HepG2 (cell line): ENCODE results near the gene SLC35G2. TPM values are rescaled to one million over a fixed set of nuclear protein-coding genes. Genes with fewer than 3 reads are reported as not detected.

Experiments used
- ATAC-seq: fragments of 200-7000 bp; cut with Tn5 transposase; 3 replicates; pipeline ENCODE4 v1.9.1; 2020; ENCODE audit warnings: mild to moderate bottlenecking, moderate library complexity
- BruUV-seq: library from RNA; stranded (reverse); fragments of 400-500 nt; replicated peaks from 2 replicates; lab custom pipeline; 2021; lab: Mats Ljungman, UMichigan
- CTCF ChIA-PET: fragments of 300-600 bp; formaldehyde crosslinking; extraction: SDS; loops from one replicate; lab custom pipeline; 2021; ENCODE audit warnings: low total read pairs, inconsistent platforms, low intra/inter-chr PET ratio; lab: Yijun Ruan, JAX
- POLR2A ChIA-PET: fragments of 350-600 bp; sonication (Branson Sonifier 250); formaldehyde crosslinking; loops from one replicate; lab custom pipeline; 2020; ENCODE audit warnings: antibody characterized with exemption, inconsistent platforms; lab: Yijun Ruan, JAX
- DNase-seq: peaks from one replicate; pipeline ENCODE4 v3.0.0-alpha.2; 2015; ENCODE audit warnings: low spot score
- FAIRE-seq: peaks from 3 replicates; lab custom pipeline; 2011; peaks lifted over from hg19 to GRCh38; lab: Jason Lieb, UNC
- H2AFZ ChIP-seq: one replicate; pipeline ENCODE4 v1.6.1; 2011; ENCODE audit warnings: low read length, inconsistent platforms
- H3K27ac ChIP-seq: fragments of 300-600 bp; 3 replicates; pipeline ENCODE4 v1.8.0; 2011; ENCODE audit warnings: mixed run types, mild to moderate bottlenecking, mixed read lengths, low read length, inconsistent platforms; ENCODE audit not compliant: insufficient read depth; ENCODE audit errors: extremely low read length
- H3K27me3 ChIP-seq, 2 experiments: fragments of 200-600 bp in 1 of 2; 2 replicates in 1 of 2; 3 replicates in 1 of 2; pipeline versions ENCODE4 v1.6.0 to v1.8.0; 2011; ENCODE audit warnings: low read length in 2 of 2, mild to moderate bottlenecking in 2 of 2, moderate library complexity in 2 of 2, inconsistent platforms in 1 of 2; ENCODE audit not compliant: insufficient read depth in 2 of 2, control insufficient read depth in 1 of 2
- H3K36me3 ChIP-seq, 2 experiments: fragments of 200-600 bp in 1 of 2; replicated peaks in 1 of 2; 2 replicates in 1 of 2; 3 replicates in 1 of 2; pipeline versions ENCODE4 v1.5.1 to v1.8.0; 2011; ENCODE audit warnings: low read length in 2 of 2, inconsistent platforms in 1 of 2; ENCODE audit not compliant: insufficient read depth in 2 of 2, control insufficient read depth in 1 of 2
- H3K4me1 ChIP-seq: 2 replicates; pipeline ENCODE4 v1.5.1; 2012; ENCODE audit warnings: low read length, inconsistent platforms; ENCODE audit not compliant: insufficient read depth
- H3K4me2 ChIP-seq: 2 replicates; pipeline ENCODE4 v1.6.0; 2011; ENCODE audit warnings: low read depth, low read length, inconsistent platforms
- H3K4me3 ChIP-seq, 3 experiments: fragments of 200-600 bp in 1 of 3; sonication (generic), shearing (Covaris generic) in 1 of 3; replicated peaks in 1 of 3; 2 replicates each; pipeline ENCODE4 v1.5.1; 2011 to 2016; ENCODE audit warnings: low read length in 3 of 3, inconsistent platforms in 2 of 3, low read depth in 2 of 3, mild to moderate bottlenecking in 2 of 3, control low read depth in 1 of 3, mixed read lengths in 1 of 3; ENCODE audit not compliant: insufficient read depth in 1 of 3
- H3K79me2 ChIP-seq: one replicate; pipeline ENCODE4 v1.6.1; 2011; ENCODE audit warnings: low read length, inconsistent platforms; ENCODE audit not compliant: insufficient read depth
- H3K9ac ChIP-seq: 2 replicates; pipeline ENCODE4 v1.6.0; 2011; ENCODE audit warnings: mild to moderate bottlenecking, low read depth, low read length, inconsistent platforms; ENCODE audit not compliant: insufficient read depth
- H3K9me3 ChIP-seq: 2 replicates; pipeline ENCODE4 v1.5.1; 2012; ENCODE audit warnings: mild to moderate bottlenecking, low read length
- H4K20me1 ChIP-seq: 2 replicates; pipeline ENCODE4 v1.6.0; 2011; ENCODE audit warnings: inconsistent platforms, mild to moderate bottlenecking, low read length, moderate library complexity; ENCODE audit not compliant: insufficient read depth
- ISX ChIP-seq: sonication (generic); formaldehyde crosslinking; conservative IDR thresholded peaks from 2 replicates; pipeline ENCODE4 v1.5.0; 2020; ENCODE audit warnings: missing genetic modification reagents
- KDM3A ChIP-seq: IDR thresholded peaks from 2 replicates; pipeline ENCODE4 v1.6.1; 2018; ENCODE audit warnings: low read depth, missing compliant biosample characterization
- PITX1 ChIP-seq: sonication (generic); formaldehyde crosslinking; IDR thresholded peaks from 2 replicates; pipeline ENCODE4 v1.5.1; 2020; ENCODE audit warnings: mild to moderate bottlenecking, missing genetic modification reagents
- RFXANK ChIP-seq: IDR thresholded peaks from 2 replicates; pipeline ENCODE4 v1.6.1; 2016
- SRSF9 ChIP-seq: fragments of 200-400 bp; formaldehyde crosslinking; IDR thresholded peaks from 2 replicates; pipeline ENCODE4 v1.6.1; 2018; ENCODE audit warnings: borderline replicate concordance, mild to moderate bottlenecking, low read depth, low read length; ENCODE audit not compliant: insufficient read depth, poor library complexity, severe bottlenecking
- ZFP36L1 ChIP-seq: sonication (generic); formaldehyde crosslinking; IDR thresholded peaks from 2 replicates; pipeline ENCODE4 v1.8.0; 2022; ENCODE audit warnings: mild to moderate bottlenecking, missing genetic modification reagents, moderate library complexity
- ZFP36L2 ChIP-seq: sonication (generic); formaldehyde crosslinking; IDR thresholded peaks from 2 replicates; pipeline ENCODE4 v1.4.0; 2020; ENCODE audit warnings: missing genetic modification reagents
- ZNF235 ChIP-seq: sonication (generic); formaldehyde crosslinking; IDR thresholded peaks from 2 replicates; pipeline ENCODE4 v1.8.1; 2023; ENCODE audit warnings: mild to moderate bottlenecking, missing genetic modification reagents, borderline replicate concordance
- ZNF317 ChIP-seq: sonication (generic); formaldehyde crosslinking; IDR thresholded peaks from 2 replicates; pipeline ENCODE4 v1.5.0; 2020; ENCODE audit warnings: mild to moderate bottlenecking, missing genetic modification reagents
- ZNF781 ChIP-seq: sonication (generic); formaldehyde crosslinking; IDR thresholded peaks from 2 replicates; pipeline ENCODE4 v1.5.1; 2020; ENCODE audit warnings: borderline replicate concordance, mild to moderate bottlenecking, missing genetic modification reagents; ENCODE audit errors: not compliant biosample characterization
- WGBS: methylation state at CpG from one replicate; pipeline ENCODE4 v1.1.6; 2017; ENCODE audit warnings: low lambda C conversion rate; 5-methylcytosine and 5-hydroxymethylcytosine counted together
- in situ Hi-C: cut with HindIII; loops from 2 replicates; pipeline ENCODE4 v1.10.0; 2017; ENCODE audit warnings: low pct_unique_long_range_greater_than_20kb; ENCODE audit not compliant: extremely low pct_ligation_motif_present
- intact Hi-C: fragments of 100-400 bp; cut with micrococcal nuclease; formaldehyde crosslinking; loops from one replicate; pipeline ENCODE4 v1.10.0; 2022; ENCODE audit not compliant: unreplicated experiment
- polyA plus RNA-seq, 8 experiments: library from polyadenylated mRNA; depleted of rRNA in 3 of 8; stranded (reverse) in 7 of 8; unstranded in 1 of 8; fragments of >200 nt; fragmentation: Illumina TruSeq in 4 of 8; extraction: Trizol in 4 of 8; gene quantifications; 2 replicates each; pipeline versions ENCODE4 v1.2.1 to v1.2.3, GENCODE V29; 2011 to 2016; ENCODE audit warnings: low read depth in 4 of 8, missing spikeins in 1 of 8, mixed read lengths in 1 of 8; ENCODE audit not compliant: insufficient read depth in 1 of 8
- total RNA-seq, 5 experiments: library from RNA; depleted of rRNA; stranded (reverse); fragments of >200 nt; fragmentation: Illumina TruSeq; extraction: Trizol; gene quantifications; 2 replicates each; pipeline ENCODE4 v1.2.3, GENCODE V29; 2016; ENCODE audit warnings: low read depth in 1 of 5
- TF ChIP-seq, protein P1 (sequence below): sonication (generic); formaldehyde crosslinking; IDR thresholded peaks from 2 replicates; pipeline ENCODE4 v1.4.0; 2020; ENCODE audit warnings: missing genetic modification reagents
- TF ChIP-seq, protein P2 (sequence below): sonication (generic); IDR thresholded peaks from 2 replicates; pipeline ENCODE4 v1.6.1; 2016; ENCODE audit warnings: low read depth, borderline replicate concordance
- TF ChIP-seq, protein P3 (sequence below): sonication (generic); formaldehyde crosslinking; IDR thresholded peaks from 2 replicates; pipeline ENCODE4 v1.4.0; 2020; ENCODE audit warnings: missing genetic modification reagents, borderline replicate concordance
- TF ChIP-seq, protein P4 (sequence below): sonication (generic); formaldehyde crosslinking; IDR thresholded peaks from 2 replicates; pipeline ENCODE4 v1.8.0; 2022; ENCODE audit warnings: mild to moderate bottlenecking, missing genetic modification reagents; ENCODE audit not compliant: insufficient replicate concordance
- TF ChIP-seq, protein P5 (sequence below): sonication (generic); formaldehyde crosslinking; IDR thresholded peaks from 2 replicates; pipeline ENCODE4 v1.5.0; 2020; ENCODE audit warnings: mild to moderate bottlenecking, missing genetic modification reagents
- TF ChIP-seq, protein P6 (sequence below): IDR thresholded peaks from 2 replicates; pipeline ENCODE4 v1.6.1; 2018; ENCODE audit warnings: missing genetic modification reagents

Gene SLC35G2
- total and polyA plus RNA-seq, 2 of the 13 experiments (the other 11 are each of a cell fraction or from before 2014, with no cell fraction given), result 7.6 to 10.3 TPM

DNA sequence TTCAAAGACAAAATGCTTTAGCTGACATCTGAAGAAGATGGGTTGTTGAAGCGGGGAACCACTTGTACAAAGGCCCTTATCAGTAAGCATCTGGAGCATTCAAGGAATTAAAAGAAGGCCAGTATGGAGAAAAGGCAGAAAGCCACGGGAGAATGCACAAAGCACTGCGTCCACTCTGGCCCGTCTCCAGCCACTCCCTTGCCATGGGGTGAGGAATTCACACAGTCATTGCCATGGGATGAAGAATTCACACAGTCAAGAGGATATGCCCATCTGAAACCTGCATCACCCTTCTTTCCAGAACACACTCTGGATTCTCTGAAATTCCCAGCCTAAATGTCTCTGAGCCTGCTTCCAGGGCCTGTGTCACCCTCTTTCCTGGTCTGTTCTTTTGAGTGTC lies 40.1 kb upstream of the SLC35G2 start:
- Histone ChIP-seq H3K27ac (no peak overlapping the region), H3K4me3 (no peak overlapping the region), H3K79me2 (no peaks in the 10 kb centered on the region), H4K20me1 (no peaks in the 10 kb centered on the region), H3K9me3 (no peaks in the 10 kb centered on the region), H3K9ac (no peak overlapping the region), H3K36me3 (no peaks in the 10 kb centered on the region), H2AFZ (no peak overlapping the region), H3K4me2 (no peak overlapping the region), H3K27me3 (no peaks in the 10 kb centered on the region), H3K4me1 (no peaks in the 10 kb centered on the region)
- ChIA-PET CTCF (no interaction called here), POLR2A (no interaction called here)
- intact Hi-C loops (no loop called here), in situ Hi-C loops (no loop called here)
- ATAC-seq, result no peak
- DNase-seq, result no peak
- FAIRE-seq, result no peak
- no TSS peak for BruUV-seq
- 14% methylated on average over 4 of the region's 4 CpGs for WGBS
- TF ChIP-seq ZNF235 (CRISPR knock-in tag), result no peak
- TF ChIP-seq ISX (CRISPR knock-in tag), result no peak
- TF ChIP-seq, protein P1, sequence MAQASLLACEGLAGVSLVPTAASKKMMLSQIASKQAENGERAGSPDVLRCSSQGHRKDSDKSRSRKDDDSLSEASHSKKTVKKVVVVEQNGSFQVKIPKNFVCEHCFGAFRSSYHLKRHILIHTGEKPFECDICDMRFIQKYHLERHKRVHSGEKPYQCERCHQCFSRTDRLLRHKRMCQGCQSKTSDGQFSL, result no peak
- TF ChIP-seq RFXANK (CRISPR knock-in tag), result no peak
- TF ChIP-seq PITX1 (CRISPR knock-in tag), result no peak
- TF ChIP-seq ZFP36L1, result no peak
- TF ChIP-seq, protein P2, sequence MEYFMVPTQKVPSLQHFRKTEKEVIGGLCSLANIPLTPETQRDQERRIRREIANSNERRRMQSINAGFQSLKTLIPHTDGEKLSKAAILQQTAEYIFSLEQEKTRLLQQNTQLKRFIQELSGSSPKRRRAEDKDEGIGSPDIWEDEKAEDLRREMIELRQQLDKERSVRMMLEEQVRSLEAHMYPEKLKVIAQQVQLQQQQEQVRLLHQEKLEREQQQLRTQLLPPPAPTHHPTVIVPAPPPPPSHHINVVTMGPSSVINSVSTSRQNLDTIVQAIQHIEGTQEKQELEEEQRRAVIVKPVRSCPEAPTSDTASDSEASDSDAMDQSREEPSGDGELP, result no peak
- TF ChIP-seq, protein P3, sequence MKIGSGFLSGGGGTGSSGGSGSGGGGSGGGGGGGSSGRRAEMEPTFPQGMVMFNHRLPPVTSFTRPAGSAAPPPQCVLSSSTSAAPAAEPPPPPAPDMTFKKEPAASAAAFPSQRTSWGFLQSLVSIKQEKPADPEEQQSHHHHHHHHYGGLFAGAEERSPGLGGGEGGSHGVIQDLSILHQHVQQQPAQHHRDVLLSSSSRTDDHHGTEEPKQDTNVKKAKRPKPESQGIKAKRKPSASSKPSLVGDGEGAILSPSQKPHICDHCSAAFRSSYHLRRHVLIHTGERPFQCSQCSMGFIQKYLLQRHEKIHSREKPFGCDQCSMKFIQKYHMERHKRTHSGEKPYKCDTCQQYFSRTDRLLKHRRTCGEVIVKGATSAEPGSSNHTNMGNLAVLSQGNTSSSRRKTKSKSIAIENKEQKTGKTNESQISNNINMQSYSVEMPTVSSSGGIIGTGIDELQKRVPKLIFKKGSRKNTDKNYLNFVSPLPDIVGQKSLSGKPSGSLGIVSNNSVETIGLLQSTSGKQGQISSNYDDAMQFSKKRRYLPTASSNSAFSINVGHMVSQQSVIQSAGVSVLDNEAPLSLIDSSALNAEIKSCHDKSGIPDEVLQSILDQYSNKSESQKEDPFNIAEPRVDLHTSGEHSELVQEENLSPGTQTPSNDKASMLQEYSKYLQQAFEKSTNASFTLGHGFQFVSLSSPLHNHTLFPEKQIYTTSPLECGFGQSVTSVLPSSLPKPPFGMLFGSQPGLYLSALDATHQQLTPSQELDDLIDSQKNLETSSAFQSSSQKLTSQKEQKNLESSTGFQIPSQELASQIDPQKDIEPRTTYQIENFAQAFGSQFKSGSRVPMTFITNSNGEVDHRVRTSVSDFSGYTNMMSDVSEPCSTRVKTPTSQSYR (CRISPR knock-in tag), result no peak
- TF ChIP-seq ZNF781 (CRISPR knock-in tag), result no peak
- no peak for TF ChIP-seq ZNF317 (CRISPR knock-in tag)
- TF ChIP-seq SRSF9, result no peak
- TF ChIP-seq KDM3A (CRISPR knock-in tag), result no peak
- TF ChIP-seq, protein P4, sequence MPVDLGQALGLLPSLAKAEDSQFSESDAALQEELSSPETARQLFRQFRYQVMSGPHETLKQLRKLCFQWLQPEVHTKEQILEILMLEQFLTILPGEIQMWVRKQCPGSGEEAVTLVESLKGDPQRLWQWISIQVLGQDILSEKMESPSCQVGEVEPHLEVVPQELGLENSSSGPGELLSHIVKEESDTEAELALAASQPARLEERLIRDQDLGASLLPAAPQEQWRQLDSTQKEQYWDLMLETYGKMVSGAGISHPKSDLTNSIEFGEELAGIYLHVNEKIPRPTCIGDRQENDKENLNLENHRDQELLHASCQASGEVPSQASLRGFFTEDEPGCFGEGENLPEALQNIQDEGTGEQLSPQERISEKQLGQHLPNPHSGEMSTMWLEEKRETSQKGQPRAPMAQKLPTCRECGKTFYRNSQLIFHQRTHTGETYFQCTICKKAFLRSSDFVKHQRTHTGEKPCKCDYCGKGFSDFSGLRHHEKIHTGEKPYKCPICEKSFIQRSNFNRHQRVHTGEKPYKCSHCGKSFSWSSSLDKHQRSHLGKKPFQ (CRISPR knock-in tag), result no peak
- no peak for TF ChIP-seq ZFP36L2 (CRISPR knock-in tag)
- TF ChIP-seq, protein P5, sequence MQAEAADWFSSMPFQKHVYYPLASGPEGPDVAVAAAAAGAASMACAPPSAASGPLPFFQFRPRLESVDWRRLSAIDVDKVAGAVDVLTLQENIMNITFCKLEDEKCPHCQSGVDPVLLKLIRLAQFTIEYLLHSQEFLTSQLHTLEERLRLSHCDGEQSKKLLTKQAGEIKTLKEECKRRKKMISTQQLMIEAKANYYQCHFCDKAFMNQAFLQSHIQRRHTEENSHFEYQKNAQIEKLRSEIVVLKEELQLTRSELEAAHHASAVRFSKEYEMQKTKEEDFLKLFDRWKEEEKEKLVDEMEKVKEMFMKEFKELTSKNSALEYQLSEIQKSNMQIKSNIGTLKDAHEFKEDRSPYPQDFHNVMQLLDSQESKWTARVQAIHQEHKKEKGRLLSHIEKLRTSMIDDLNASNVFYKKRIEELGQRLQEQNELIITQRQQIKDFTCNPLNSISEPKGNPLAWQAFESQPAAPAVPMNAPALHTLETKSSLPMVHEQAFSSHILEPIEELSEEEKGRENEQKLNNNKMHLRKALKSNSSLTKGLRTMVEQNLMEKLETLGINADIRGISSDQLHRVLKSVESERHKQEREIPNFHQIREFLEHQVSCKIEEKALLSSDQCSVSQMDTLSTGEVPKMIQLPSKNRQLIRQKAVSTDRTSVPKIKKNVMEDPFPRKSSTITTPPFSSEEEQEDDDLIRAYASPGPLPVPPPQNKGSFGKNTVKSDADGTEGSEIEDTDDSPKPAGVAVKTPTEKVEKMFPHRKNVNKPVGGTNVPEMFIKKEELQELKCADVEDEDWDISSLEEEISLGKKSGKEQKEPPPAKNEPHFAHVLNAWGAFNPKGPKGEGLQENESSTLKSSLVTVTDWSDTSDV (CRISPR knock-in tag), result no peak
- TF ChIP-seq, protein P6, sequence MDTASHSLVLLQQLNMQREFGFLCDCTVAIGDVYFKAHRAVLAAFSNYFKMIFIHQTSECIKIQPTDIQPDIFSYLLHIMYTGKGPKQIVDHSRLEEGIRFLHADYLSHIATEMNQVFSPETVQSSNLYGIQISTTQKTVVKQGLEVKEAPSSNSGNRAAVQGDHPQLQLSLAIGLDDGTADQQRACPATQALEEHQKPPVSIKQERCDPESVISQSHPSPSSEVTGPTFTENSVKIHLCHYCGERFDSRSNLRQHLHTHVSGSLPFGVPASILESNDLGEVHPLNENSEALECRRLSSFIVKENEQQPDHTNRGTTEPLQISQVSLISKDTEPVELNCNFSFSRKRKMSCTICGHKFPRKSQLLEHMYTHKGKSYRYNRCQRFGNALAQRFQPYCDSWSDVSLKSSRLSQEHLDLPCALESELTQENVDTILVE (CRISPR knock-in tag), result no peak
